Effector memory CD8-positive, alpha-beta T cell (primary cell): Measurements from ENCODE around the gene PRR19.

Source experiments
- ATAC-seq: fragments of 150-1000 bp; cut with Tn5 transposase; replicated peaks from 2 replicates; pipeline ENCODE4 v1.10.0; 2021; ENCODE audit warnings: mild to moderate bottlenecking, moderate library complexity
- DNase-seq, 3 experiments: peaks; one replicate each; pipeline ENCODE4 v3.0.0; 2021
- H3K27ac Mint-ChIP-seq, 2 donors: one replicate each; pipeline ENCODE4 v1.8.0; 2022; ENCODE audit warnings: mild to moderate bottlenecking in 2 of 2, mixed read lengths in 2 of 2, moderate library complexity in 2 of 2
- H3K27me3 Mint-ChIP-seq, 2 donors: one replicate each; pipeline ENCODE4 v1.8.0; 2022; ENCODE audit warnings: mixed read lengths in 2 of 2
- H3K36me3 Mint-ChIP-seq: one replicate; pipeline ENCODE4 v1.8.0; 2022; ENCODE audit warnings: mild to moderate bottlenecking, moderate library complexity, mixed read lengths; ENCODE audit not compliant: insufficient read depth
- H3K4me1 Mint-ChIP-seq, 2 donors: one replicate each; pipeline ENCODE4 v1.8.0; 2022; ENCODE audit warnings: low read depth in 2 of 2, mixed read lengths in 2 of 2
- H3K4me3 Mint-ChIP-seq, 2 donors: one replicate each; pipeline ENCODE4 v1.8.0; 2022; ENCODE audit warnings: mild to moderate bottlenecking in 2 of 2, mixed read lengths in 2 of 2, moderate library complexity in 2 of 2
- H3K9me3 Mint-ChIP-seq, 2 donors: one replicate each; pipeline ENCODE4 v1.8.0; 2022; ENCODE audit warnings: mixed read lengths in 2 of 2

PRR19 gene

GRCh38 chr19:42309686-42310085, 7.8 kb downstream of the PRR19 start:
- no peak for ATAC-seq
- H3K4me1 Mint-ChIP-seq = peaks cover 12 to 16% of the 10 kb centered on the region in 2 donors

DNA sequence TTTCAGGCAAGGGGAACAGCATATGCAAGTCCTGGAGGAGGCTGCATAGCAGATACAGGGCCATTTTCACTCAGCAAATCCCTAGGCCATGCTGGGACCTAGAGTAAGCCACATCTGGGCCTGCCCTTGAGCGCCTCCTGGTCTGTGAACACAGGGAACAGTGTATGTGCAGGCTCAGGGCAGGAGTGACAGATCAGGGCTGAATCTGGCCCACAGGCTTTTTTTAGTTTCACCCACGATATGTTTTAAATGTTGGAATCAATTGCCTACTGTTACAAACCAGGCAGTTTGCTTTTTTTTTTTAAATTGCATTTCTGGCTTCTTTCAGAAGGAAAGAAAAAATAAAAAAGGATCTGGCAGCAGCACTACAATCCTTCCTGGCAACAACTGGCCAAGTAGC, 9.7 kb downstream of the PRR19 start:
- H3K4me1 Mint-ChIP-seq = peaks cover 16 to 18% of the 10 kb centered on the region in 2 donors
- DNase-seq (no peak), ATAC-seq (no peak)
- no peaks in the 10 kb centered on the region for H3K36me3 Mint-ChIP-seq
- H3K9me3 Mint-ChIP-seq = no peaks in the 10 kb centered on the region
- H3K27me3 Mint-ChIP-seq = peaks cover 36 to 52% of the 10 kb centered on the region in 2 donors
- no peak overlapping the region for H3K27ac Mint-ChIP-seq
- no peak overlapping the region for H3K4me3 Mint-ChIP-seq

More at GRCh38 chr19:42309686-42310085, 7.8 kb downstream of the PRR19 start:
- no peaks in the 10 kb centered on the region for H3K9me3 Mint-ChIP-seq
- no peak overlapping the region for H3K4me3 Mint-ChIP-seq
- no peak overlapping the region for H3K27ac Mint-ChIP-seq
- no peaks in the 10 kb centered on the region for H3K36me3 Mint-ChIP-seq
- DNase-seq = no peak
- H3K27me3 Mint-ChIP-seq = peaks cover 29 to 43% of the 10 kb centered on the region in 2 donors

- Mint-ChIP-seq H3K9me3 (no peaks in the 10 kb centered on the region), H3K36me3 (no peaks in the 10 kb centered on the region), H3K4me1 (peaks cover 21 to 23% of the 10 kb centered on the region in 2 donors), H3K4me3 (peak overlapping the region; percentile 72 to 76), H3K27me3 (peaks cover 36 to 52% of the 10 kb centered on the region in 2 donors), H3K27ac (no peak overlapping the region)
- DNase-seq (no peak), ATAC-seq (no peak)
Measured at GRCh38 chr19:42312370-42312769, 10.4 kb downstream of the PRR19 start.

DNA sequence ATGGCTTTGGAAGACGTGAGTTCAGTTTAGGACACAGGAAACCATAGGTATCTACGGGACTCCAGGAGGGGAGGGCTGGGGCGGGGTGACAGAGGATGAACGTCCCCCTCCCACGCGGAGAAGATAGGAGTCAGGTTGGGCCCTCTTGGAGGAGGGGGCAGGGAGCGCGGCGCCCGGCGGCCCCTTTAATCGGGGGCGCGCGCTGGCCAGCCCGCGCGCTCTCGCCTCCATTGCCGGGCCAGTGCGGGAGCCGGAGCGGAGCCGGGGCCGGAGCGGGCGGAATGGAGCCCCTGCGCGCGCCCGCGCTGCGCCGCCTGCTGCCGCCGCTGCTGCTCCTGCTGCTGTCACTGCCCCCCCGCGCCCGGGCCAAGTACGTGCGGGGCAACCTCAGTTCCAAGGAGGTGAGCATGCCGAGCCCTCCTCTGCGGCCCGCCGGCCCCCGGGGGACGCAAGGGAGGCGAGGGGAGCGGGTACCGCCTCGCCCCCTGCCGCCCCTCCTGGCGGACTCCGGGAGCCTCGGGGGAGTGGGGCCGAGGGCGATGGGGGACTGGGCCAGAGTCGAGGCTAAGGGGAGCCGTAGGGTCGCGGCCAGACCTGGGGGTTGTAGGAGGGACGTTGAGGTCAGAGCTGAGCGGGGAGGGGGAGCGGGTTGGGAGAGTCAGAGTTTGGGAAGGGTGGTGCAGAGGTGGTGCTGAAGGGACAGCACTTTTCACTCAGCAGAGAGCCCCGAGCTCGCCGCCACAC, 11.3 kb downstream of the PRR19 start, which contains the start of gene TMEM145:
TSS of gene TMEM145 (plus strand) at position 214 of the 744 bp plus-strand sequence. CDS start at position 282, 68 bp downstream.
- ATAC-seq (peak; percentile 81), DNase-seq (no peak)
- no peaks in the 10 kb centered on the region for H3K36me3 Mint-ChIP-seq
- H3K9me3 Mint-ChIP-seq = no peaks in the 10 kb centered on the region
- peaks cover 36 to 52% of the 10 kb centered on the region in 2 donors for H3K27me3 Mint-ChIP-seq
- H3K4me3 Mint-ChIP-seq = peak within 1 kb of the TSS; percentile 72 to 76
- peaks cover 21 to 27% of the 10 kb centered on the region in 2 donors for H3K4me1 Mint-ChIP-seq
- H3K27ac Mint-ChIP-seq = peak within 1 kb of the TSS in 1 of 2 donors; percentile 60

DNA sequence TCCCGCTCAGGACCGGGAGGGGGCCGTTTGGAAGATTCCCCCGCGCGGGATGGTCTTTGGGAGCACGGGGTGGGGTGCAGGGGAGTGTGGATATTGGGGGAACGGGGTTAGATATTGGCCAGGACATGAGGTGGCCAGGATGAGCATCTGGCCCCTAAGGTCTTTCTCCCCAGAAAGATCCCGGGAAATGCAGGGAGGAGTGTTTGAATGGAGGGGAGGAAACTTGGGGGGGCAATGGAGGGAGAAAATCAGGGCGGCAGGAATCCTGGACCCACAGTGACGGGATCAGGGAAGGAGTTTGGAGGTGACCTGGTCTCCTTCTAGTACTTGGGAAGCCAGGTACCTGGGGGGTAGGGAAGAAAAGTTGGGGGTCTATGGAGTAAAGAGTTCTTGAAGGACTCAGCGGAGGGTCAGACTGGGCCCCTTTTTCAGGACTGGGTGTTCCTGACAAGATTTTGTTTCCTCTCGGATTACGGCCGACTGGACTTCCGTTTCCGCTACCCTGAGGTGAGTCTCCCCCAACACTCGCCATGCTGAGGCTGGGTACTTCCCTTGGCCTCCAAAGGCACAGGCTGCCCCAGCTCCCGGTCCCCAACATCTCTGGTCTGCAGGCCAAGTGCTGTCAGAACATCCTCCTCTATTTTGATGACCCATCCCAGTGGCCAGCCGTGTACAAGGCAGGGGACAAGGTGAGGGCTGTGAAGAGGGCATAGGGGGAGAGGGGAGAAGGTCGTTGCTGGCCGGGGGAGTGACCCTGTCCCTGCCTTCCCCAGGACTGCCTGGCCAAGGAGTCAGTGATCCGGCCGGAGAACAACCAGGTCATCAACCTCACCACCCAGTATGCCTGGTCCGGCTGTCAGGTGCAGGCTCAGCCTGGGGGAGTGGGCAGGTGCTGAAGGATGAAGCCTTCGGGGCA, 12.2 kb downstream of the PRR19 start:
- DNase-seq (no peak), ATAC-seq (no peak)
- Mint-ChIP-seq H3K4me3 (peak overlapping the region; percentile 49 to 76), H3K9me3 (no peaks in the 10 kb centered on the region), H3K27me3 (peaks cover 36 to 52% of the 10 kb centered on the region in 2 donors), H3K4me1 (peaks cover 21 to 27% of the 10 kb centered on the region in 2 donors), H3K36me3 (no peaks in the 10 kb centered on the region), H3K27ac (peak overlapping the region in 1 of 2 donors; percentile 60)

DNA sequence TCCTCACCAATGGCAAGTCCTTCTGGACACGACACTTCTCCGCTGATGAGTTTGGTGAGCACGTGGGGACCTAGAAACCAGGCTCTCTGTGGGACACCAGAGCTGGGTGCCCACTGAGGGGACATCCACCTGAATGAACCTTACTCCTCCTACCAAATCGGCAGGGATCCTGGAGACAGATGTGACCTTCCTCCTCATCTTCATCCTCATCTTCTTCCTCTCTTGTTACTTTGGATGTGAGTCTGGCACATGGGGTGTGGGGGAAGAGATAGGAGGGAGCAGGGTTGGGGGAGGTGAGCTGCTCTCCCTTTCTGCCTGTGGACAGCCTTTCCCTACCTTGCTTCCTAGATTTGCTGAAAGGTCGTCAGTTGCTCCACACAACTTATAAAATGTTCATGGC, 13.1 kb downstream of the PRR19 start:
- Mint-ChIP-seq H3K27me3 (peaks cover 36 to 52% of the 10 kb centered on the region in 2 donors), H3K9me3 (no peaks in the 10 kb centered on the region), H3K4me3 (peak overlapping the region in 1 of 2 donors; percentile 23), H3K36me3 (no peaks in the 10 kb centered on the region), H3K4me1 (peaks cover 21 to 27% of the 10 kb centered on the region in 2 donors), H3K27ac (no peak overlapping the region)
- no peak for ATAC-seq
- no peak for DNase-seq

- no peak overlapping the region for H3K27ac Mint-ChIP-seq
- H3K4me3 Mint-ChIP-seq = peak overlapping the region; percentile 39 to 40
Measured at GRCh38 chr19:42316223-42317211, 14.6 kb downstream of the PRR19 start.

GRCh38 chr19:42317535-42317934, 15.6 kb downstream of the PRR19 start:
- Mint-ChIP-seq H3K36me3 (no peaks in the 10 kb centered on the region), H3K27ac (no peak overlapping the region)
- ATAC-seq = no peak

More at GRCh38 chr19:42316223-42317211, 14.6 kb downstream of the PRR19 start:
- Mint-ChIP-seq H3K4me1 (peaks cover 21 to 27% of the 10 kb centered on the region in 2 donors), H3K36me3 (no peaks in the 10 kb centered on the region), H3K9me3 (no peaks in the 10 kb centered on the region), H3K27me3 (peaks cover 28 to 41% of the 10 kb centered on the region in 2 donors)
- no peak for DNase-seq
- ATAC-seq = peak; percentile 32

DNA sequence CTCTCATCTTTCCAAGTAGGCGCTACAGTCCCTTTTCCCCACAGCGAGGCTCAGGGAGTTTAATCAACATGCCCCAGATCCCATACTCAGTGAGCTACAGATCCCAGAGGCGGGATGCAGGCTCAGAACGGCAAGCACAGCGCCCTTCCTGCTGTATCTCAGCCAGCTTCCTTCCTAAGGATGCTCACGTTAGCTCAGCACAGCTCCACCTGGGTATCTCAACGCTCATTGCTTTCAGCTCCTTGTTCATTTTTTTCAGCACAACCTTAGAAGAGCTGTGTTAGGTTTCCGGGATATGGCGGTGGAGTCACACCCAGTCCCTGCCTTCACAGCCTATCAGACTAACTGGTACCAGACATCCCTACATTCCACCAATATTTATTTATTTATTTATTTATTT, 20.4 kb downstream of the PRR19 start:
- H3K36me3 Mint-ChIP-seq = peaks cover 4% of the 10 kb centered on the region
- no peak for DNase-seq
- no peak overlapping the region for H3K4me3 Mint-ChIP-seq
- no peaks in the 10 kb centered on the region for H3K9me3 Mint-ChIP-seq
- peaks cover 10 to 20% of the 10 kb centered on the region in 2 donors for H3K4me1 Mint-ChIP-seq
- no peak for ATAC-seq
- H3K27me3 Mint-ChIP-seq = peaks cover 6 to 20% of the 10 kb centered on the region in 2 donors
- no peak overlapping the region for H3K27ac Mint-ChIP-seq

More at GRCh38 chr19:42317535-42317934, 15.6 kb downstream of the PRR19 start:
- DNase-seq = no peak
- Mint-ChIP-seq H3K4me3 (no peak overlapping the region), H3K27me3 (peaks cover 20 to 37% of the 10 kb centered on the region in 2 donors), H3K4me1 (peaks cover 16 to 25% of the 10 kb centered on the region in 2 donors), H3K9me3 (no peaks in the 10 kb centered on the region)

- DNase-seq (no peak), ATAC-seq (no peak)
- Mint-ChIP-seq H3K27me3 (peaks cover 6 to 20% of the 10 kb centered on the region in 2 donors), H3K9me3 (no peaks in the 10 kb centered on the region), H3K4me1 (peaks cover 21% of the 10 kb centered on the region in 2 donors), H3K36me3 (peaks cover 4% of the 10 kb centered on the region), H3K4me3 (peak overlapping the region; percentile 17 to 31), H3K27ac (no peak overlapping the region)
Measured at GRCh38 chr19:42323473-42323851, 21.5 kb downstream of the PRR19 start.

- no peak overlapping the region for H3K27ac Mint-ChIP-seq
- ATAC-seq (no peak), DNase-seq (peak in 1 of 3 experiments; percentile 20)
- peaks cover 23 to 24% of the 10 kb centered on the region in 2 donors for H3K4me1 Mint-ChIP-seq
- H3K4me3 Mint-ChIP-seq = peak overlapping the region; percentile 96 to 98
- H3K27me3 Mint-ChIP-seq = peaks cover 6 to 20% of the 10 kb centered on the region in 2 donors
- H3K9me3 Mint-ChIP-seq = no peaks in the 10 kb centered on the region
- peaks cover 4% of the 10 kb centered on the region for H3K36me3 Mint-ChIP-seq
Measured at GRCh38 chr19:42323852-42324654, 22.1 kb downstream of the PRR19 start.
